ENCODE results near the gene WBP4.

GRCh38 chr13:41060724-41061074 lies 610 bp upstream of the WBP4 start:
- TF ChIP-seq THYN1 (CRISPR knock-in tag; IDR thresholded peaks at IDR 0.05; ENCODE audit: borderline replicate concordance, low read depth) (no peak), ZNF20 (CRISPR knock-in tag; IDR thresholded peaks at IDR 0.05) (no peak; the same call in 1 of the 2 replicates), USF2 (IDR thresholded peaks at IDR 0.05; ENCODE audit: low read depth, low read length) (no peak), USF2 (CRISPR knock-in tag; IDR thresholded peaks at IDR 0.05; ENCODE audit: borderline replicate concordance) (no peak), DPF2 (CRISPR knock-in tag; IDR thresholded peaks at IDR 0.05; ENCODE audit: borderline replicate concordance, low read depth) (no peak), TFDP1 (CRISPR knock-in tag; IDR thresholded peaks at IDR 0.05; ENCODE audit: borderline replicate concordance) (no peak), GTF2F1 (IDR thresholded peaks at IDR 0.05; ENCODE audit: low read length) (no peak), PRDM10 (CRISPR knock-in tag; IDR thresholded peaks at IDR 0.05; ENCODE audit: low read depth) (no peak), ZNF33A (CRISPR knock-in tag; IDR thresholded peaks at IDR 0.05; ENCODE audit: borderline replicate concordance) (no peak), KDM2A (CRISPR knock-in tag; IDR thresholded peaks at IDR 0.05; ENCODE audit: borderline replicate concordance, low read depth) (no peak), KDM1A (CRISPR knock-in tag; IDR thresholded peaks at IDR 0.05) (no peak), PREB (CRISPR knock-in tag; IDR thresholded peaks at IDR 0.05) (no peak), TAF1 (CRISPR knock-in tag; IDR thresholded peaks at IDR 0.05) (no peak)

All from HepG2 (cell line).